ENCODE data around the gene NXF1.

NXF1 gene

DNA sequence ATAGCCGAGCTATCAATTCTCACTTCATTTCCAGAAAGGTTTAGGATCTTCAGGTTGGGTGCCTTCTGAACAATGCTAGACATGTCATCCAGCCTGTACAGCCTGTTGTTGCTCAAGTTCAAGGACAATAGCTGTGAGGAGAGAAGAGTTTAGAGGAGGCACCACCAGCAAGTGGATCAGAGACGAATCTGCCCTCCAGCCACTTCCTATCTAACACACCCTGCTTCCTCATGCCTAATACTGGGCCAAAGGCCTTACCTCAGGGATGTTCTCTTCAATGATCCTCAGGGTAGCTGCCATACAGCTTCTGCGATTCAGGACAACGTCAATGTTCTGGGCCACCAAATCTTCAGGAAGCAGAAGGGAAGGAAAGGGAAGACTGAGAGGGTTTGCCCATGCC, 4.2 kb downstream of the NXF1 start:
- no peak for TF ChIP-seq CTCF (conservative IDR thresholded peaks at IDR 0.05; ENCODE audit: low read length)
- TF ChIP-seq EZH2phosphoT487 (IDR thresholded peaks at IDR 0.05; ENCODE audit: borderline replicate concordance) = no peak
- H3K27me3 ChIP-seq (ENCODE audit: insufficient read depth, low read length, poor library complexity, severe bottlenecking) = no peaks in the 10 kb centered on the region
- H3K79me2 ChIP-seq (ENCODE audit: insufficient read depth, low read length) = peaks cover 41% of the 10 kb centered on the region
- H3K9ac ChIP-seq (ENCODE audit: low read depth, low read length, poor library complexity, severe bottlenecking) = no peak overlapping the region
- peaks cover 55% of the 10 kb centered on the region; the same call in 1 of the 2 replicates for H3K36me3 ChIP-seq (ENCODE audit: insufficient read depth, low read length)
- H3K9me3 ChIP-seq (ENCODE audit: insufficient read depth, low read depth, low read length) = no peaks in the 10 kb centered on the region
- no peak overlapping the region for H3K4me3 ChIP-seq (ENCODE audit: low read length, poor library complexity, severe bottlenecking)
- no peaks in the 10 kb centered on the region for H3F3A ChIP-seq (ENCODE audit: low read depth)
- H4K20me1 ChIP-seq (ENCODE audit: insufficient read depth, low read length, poor library complexity, severe bottlenecking) = peaks cover 19% of the 10 kb centered on the region
- no peaks in the 10 kb centered on the region for H3K9me2 ChIP-seq (replicated peaks; ENCODE audit: low read depth, low read length)
- no peak overlapping the region for H3K4me2 ChIP-seq (ENCODE audit: low read depth, low read length, poor library complexity, severe bottlenecking)
- no peak overlapping the region for H2AFZ ChIP-seq (ENCODE audit: low read length)
- H3K4me1 ChIP-seq (ENCODE audit: insufficient read depth, low read length, poor library complexity, severe bottlenecking) = peaks cover 15% of the 10 kb centered on the region

DNA sequence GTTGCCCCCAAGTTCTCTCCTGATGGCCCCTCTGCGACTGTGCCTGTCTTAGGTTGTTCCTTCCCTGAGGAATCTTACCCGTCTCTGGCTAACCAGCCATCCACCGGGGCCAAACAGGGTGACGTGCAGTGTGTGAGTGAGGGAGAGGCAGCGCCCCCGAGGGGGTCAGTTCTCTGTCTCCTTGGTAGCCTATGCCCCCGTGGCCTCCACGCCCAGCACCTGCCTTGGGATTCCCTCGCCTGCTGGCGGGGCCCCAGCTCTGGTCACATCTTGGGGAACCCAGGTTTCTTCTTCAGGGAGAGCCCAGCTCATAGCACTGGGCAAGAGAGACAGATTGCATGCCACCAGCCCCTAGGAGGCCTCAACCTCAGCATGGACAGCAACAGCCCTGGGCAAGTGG, 5.8 kb downstream of the NXF1 start:
- H4K20me1 ChIP-seq (ENCODE audit: insufficient read depth, low read length, poor library complexity, severe bottlenecking) = peaks cover 14% of the 10 kb centered on the region
- no peak overlapping the region for H2AFZ ChIP-seq (ENCODE audit: low read length)
- no peak overlapping the region for H3K4me3 ChIP-seq (ENCODE audit: low read length, poor library complexity, severe bottlenecking)
- peaks cover 15% of the 10 kb centered on the region for H3K4me1 ChIP-seq (ENCODE audit: insufficient read depth, low read length, poor library complexity, severe bottlenecking)
- H3K9me2 ChIP-seq (replicated peaks; ENCODE audit: low read depth, low read length) = no peaks in the 10 kb centered on the region
- peaks cover 70% of the 10 kb centered on the region for H3K36me3 ChIP-seq (ENCODE audit: insufficient read depth, low read length)
- H3K4me2 ChIP-seq (ENCODE audit: low read depth, low read length, poor library complexity, severe bottlenecking) = no peak overlapping the region
- H3K9ac ChIP-seq (ENCODE audit: low read depth, low read length, poor library complexity, severe bottlenecking) = no peak overlapping the region
- H3K27me3 ChIP-seq (ENCODE audit: insufficient read depth, low read length, poor library complexity, severe bottlenecking) = no peaks in the 10 kb centered on the region
- H3K9me3 ChIP-seq (ENCODE audit: insufficient read depth, low read depth, low read length) = no peaks in the 10 kb centered on the region
- H3K79me2 ChIP-seq (ENCODE audit: insufficient read depth, low read length) = peaks cover 35% of the 10 kb centered on the region
- H3F3A ChIP-seq (ENCODE audit: low read depth) = no peaks in the 10 kb centered on the region
- TF ChIP-seq EZH2phosphoT487 (IDR thresholded peaks at IDR 0.05; ENCODE audit: borderline replicate concordance) (no peak), CTCF (conservative IDR thresholded peaks at IDR 0.05; ENCODE audit: low read length) (no peak)

DNA sequence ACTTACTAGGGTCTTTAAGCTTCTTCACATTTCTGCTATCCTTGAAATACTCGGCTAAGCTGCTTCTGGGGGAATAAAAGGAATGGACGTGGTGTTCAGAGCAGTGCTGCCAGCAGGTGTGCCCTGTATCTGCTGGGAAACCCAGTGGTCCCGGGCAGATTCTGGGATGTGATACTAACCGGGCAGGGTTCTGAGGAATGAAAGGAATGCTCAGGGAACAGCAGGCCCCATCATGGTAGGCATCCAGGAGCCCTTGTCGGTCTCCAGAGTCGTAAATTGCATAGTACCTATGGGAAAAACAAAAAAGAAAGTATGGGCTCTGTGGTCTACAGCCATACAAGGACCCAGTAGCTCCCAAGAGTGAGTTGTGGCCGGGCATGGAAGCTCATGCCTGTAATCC, 9.0 kb downstream of the NXF1 start:
- 0 out of 2 replicates have a peak, but pooled peaks cover 4% of the 10 kb centered on the region for H3F3A ChIP-seq (ENCODE audit: low read depth)
- no peaks in the 10 kb centered on the region for H3K27me3 ChIP-seq (ENCODE audit: insufficient read depth, low read length, poor library complexity, severe bottlenecking)
- TF ChIP-seq CTCF (conservative IDR thresholded peaks at IDR 0.05; ENCODE audit: low read length) (no peak), EZH2phosphoT487 (IDR thresholded peaks at IDR 0.05; ENCODE audit: borderline replicate concordance) (no peak)
- H2AFZ ChIP-seq (ENCODE audit: low read length) = no peak overlapping the region
- no peaks in the 10 kb centered on the region for H3K9me3 ChIP-seq (ENCODE audit: insufficient read depth, low read depth, low read length)
- H3K79me2 ChIP-seq (ENCODE audit: insufficient read depth, low read length) = peaks cover 17% of the 10 kb centered on the region
- H3K4me2 ChIP-seq (ENCODE audit: low read depth, low read length, poor library complexity, severe bottlenecking) = no peak overlapping the region
- H3K4me1 ChIP-seq (ENCODE audit: insufficient read depth, low read length, poor library complexity, severe bottlenecking) = peaks cover 10% of the 10 kb centered on the region
- H3K9ac ChIP-seq (ENCODE audit: low read depth, low read length, poor library complexity, severe bottlenecking) = no peak overlapping the region
- peaks cover 3% of the 10 kb centered on the region for H4K20me1 ChIP-seq (ENCODE audit: insufficient read depth, low read length, poor library complexity, severe bottlenecking)
- no peaks in the 10 kb centered on the region for H3K9me2 ChIP-seq (replicated peaks; ENCODE audit: low read depth, low read length)
- no peak overlapping the region for H3K4me3 ChIP-seq (ENCODE audit: low read length, poor library complexity, severe bottlenecking)
- peaks cover 78% of the 10 kb centered on the region for H3K36me3 ChIP-seq (ENCODE audit: insufficient read depth, low read length)

Data from Loucy (cell line).